Activated naive CD8-positive, alpha-beta T cell (primary cell): Measurements from ENCODE around the gene COL25A1.

Experiments
- H3K27ac Mint-ChIP-seq: one replicate; pipeline ENCODE4 v1.8.0; 2021; ENCODE audit warnings: mixed read lengths
- H3K27me3 Mint-ChIP-seq: one replicate; pipeline ENCODE4 v1.8.0; 2021; ENCODE audit warnings: mixed read lengths
- H3K36me3 Mint-ChIP-seq: one replicate; pipeline ENCODE4 v1.8.0; 2021; ENCODE audit warnings: mixed read lengths
- H3K4me1 Mint-ChIP-seq: one replicate; pipeline ENCODE4 v1.8.0; 2021; ENCODE audit warnings: low read depth, mixed read lengths
- H3K4me3 Mint-ChIP-seq: one replicate; pipeline ENCODE4 v1.8.0; 2021; ENCODE audit warnings: mild to moderate bottlenecking, mixed read lengths
- H3K9me3 Mint-ChIP-seq: one replicate; pipeline ENCODE4 v1.8.0; 2021; ENCODE audit warnings: low read depth, mixed read lengths

COL25A1 gene

DNA sequence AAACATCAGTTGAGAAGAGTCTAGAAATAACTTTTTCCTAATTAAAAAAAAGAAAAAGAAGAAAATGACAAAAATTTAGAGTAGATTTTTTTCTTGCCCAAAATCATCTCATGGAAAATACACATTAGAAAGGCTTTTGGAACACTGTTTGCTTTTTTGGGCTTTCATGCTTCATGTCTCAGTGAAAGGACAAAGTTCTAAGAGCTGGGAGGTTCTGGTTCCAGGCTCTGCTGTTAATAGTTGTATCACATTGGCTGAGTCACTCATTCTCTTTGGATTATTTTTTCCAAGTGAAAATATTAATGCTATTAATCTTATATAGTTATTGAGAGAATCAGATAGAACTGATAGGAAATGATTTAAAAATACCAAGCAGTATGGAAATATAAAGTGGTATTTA lies 506.7 kb downstream of the COL25A1 start:
- Mint-ChIP-seq H3K9me3 (no peaks in the 10 kb centered on the region), H3K4me3 (no peak overlapping the region), H3K27me3 (no peaks in the 10 kb centered on the region), H3K4me1 (no peaks in the 10 kb centered on the region), H3K27ac (no peak overlapping the region), H3K36me3 (no peaks in the 10 kb centered on the region)

- H3K36me3 Mint-ChIP-seq, result no peaks in the 10 kb centered on the region
- no peaks in the 10 kb centered on the region for H3K9me3 Mint-ChIP-seq
- no peaks in the 10 kb centered on the region for H3K4me1 Mint-ChIP-seq
- no peak overlapping the region for H3K27ac Mint-ChIP-seq
- no peaks in the 10 kb centered on the region for H3K27me3 Mint-ChIP-seq
- no peak overlapping the region for H3K4me3 Mint-ChIP-seq
Measured at GRCh38 chr4:108794136-108794535, 508.3 kb downstream of the COL25A1 start.

- Mint-ChIP-seq H3K4me3 (no peak overlapping the region), H3K27ac (no peak overlapping the region), H3K36me3 (no peaks in the 10 kb centered on the region), H3K4me1 (no peaks in the 10 kb centered on the region), H3K9me3 (no peaks in the 10 kb centered on the region), H3K27me3 (no peaks in the 10 kb centered on the region)
Measured at GRCh38 chr4:108793415-108793814, 509.0 kb downstream of the COL25A1 start.

- no peaks in the 10 kb centered on the region for H3K36me3 Mint-ChIP-seq
- H3K27ac Mint-ChIP-seq, result no peak overlapping the region
- H3K9me3 Mint-ChIP-seq, result no peaks in the 10 kb centered on the region
- H3K4me3 Mint-ChIP-seq, result no peak overlapping the region
- no peaks in the 10 kb centered on the region for H3K27me3 Mint-ChIP-seq
- no peaks in the 10 kb centered on the region for H3K4me1 Mint-ChIP-seq
Measured at GRCh38 chr4:108788731-108789130, 513.7 kb downstream of the COL25A1 start.

DNA sequence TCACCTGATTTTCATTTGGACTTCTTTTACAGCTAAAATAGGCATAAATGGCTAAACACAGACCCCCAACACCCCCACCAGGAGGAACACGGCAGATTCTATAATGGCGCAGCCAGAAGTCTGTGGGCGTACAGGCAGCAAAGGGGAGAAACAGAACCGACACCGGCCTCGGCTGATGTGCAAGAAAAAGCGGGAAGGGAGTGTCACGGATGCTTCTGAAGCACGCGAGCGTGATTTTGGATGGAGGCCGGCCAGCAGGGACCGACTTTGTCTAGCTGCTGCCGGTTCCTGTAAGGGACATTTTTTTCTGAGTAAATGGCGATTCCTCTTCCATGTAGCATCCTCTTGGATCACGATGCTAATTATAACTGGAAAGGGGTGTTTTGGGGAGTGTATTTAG lies 514.7 kb downstream of the COL25A1 start:
- Mint-ChIP-seq H3K36me3 (no peaks in the 10 kb centered on the region), H3K27ac (no peak overlapping the region), H3K27me3 (no peaks in the 10 kb centered on the region), H3K4me1 (no peaks in the 10 kb centered on the region), H3K4me3 (no peak overlapping the region), H3K9me3 (no peaks in the 10 kb centered on the region)

- H3K27me3 Mint-ChIP-seq, result peaks cover 1% of the 10 kb centered on the region
Measured at GRCh38 chr4:108787106-108787505, 515.4 kb downstream of the COL25A1 start.

DNA sequence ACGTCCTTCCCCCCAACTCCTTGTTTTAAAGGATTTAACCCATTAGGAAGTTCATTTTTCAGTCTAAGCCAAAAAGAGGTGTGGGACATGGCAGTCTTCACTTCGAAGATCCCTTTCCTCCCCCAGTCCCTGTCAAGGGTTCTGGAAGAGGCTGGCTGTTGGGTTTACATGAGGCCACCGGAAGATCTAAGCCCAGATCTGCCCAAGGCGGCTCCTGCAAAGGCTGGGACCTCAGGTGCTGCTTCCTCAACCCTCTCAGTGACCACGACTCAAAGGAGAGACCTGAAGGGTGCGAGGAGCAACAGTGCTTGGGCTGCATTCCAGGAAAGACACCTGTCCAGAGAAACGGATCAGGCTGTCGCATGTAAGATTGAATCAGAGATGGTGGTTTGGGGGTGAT lies 516.1 kb downstream of the COL25A1 start:
- H3K4me3 Mint-ChIP-seq, result no peak overlapping the region
- H3K27me3 Mint-ChIP-seq, result peaks cover 1% of the 10 kb centered on the region
- no peaks in the 10 kb centered on the region for H3K36me3 Mint-ChIP-seq
- no peaks in the 10 kb centered on the region for H3K4me1 Mint-ChIP-seq
- no peak overlapping the region for H3K27ac Mint-ChIP-seq
- no peaks in the 10 kb centered on the region for H3K9me3 Mint-ChIP-seq

More at GRCh38 chr4:108787106-108787505, 515.4 kb downstream of the COL25A1 start:
- H3K4me1 Mint-ChIP-seq, result no peaks in the 10 kb centered on the region
- H3K27ac Mint-ChIP-seq, result no peak overlapping the region
- H3K36me3 Mint-ChIP-seq, result no peaks in the 10 kb centered on the region
- no peaks in the 10 kb centered on the region for H3K9me3 Mint-ChIP-seq
- no peak overlapping the region for H3K4me3 Mint-ChIP-seq

GRCh38 chr4:108783665-108784463 lies 518.6 kb downstream of the COL25A1 start:
- Mint-ChIP-seq H3K27ac (no peak overlapping the region), H3K4me1 (no peaks in the 10 kb centered on the region), H3K4me3 (no peak overlapping the region), H3K27me3 (peaks cover 3% of the 10 kb centered on the region), H3K9me3 (no peaks in the 10 kb centered on the region), H3K36me3 (no peaks in the 10 kb centered on the region)

- Mint-ChIP-seq H3K36me3 (no peaks in the 10 kb centered on the region), H3K27me3 (peaks cover 12% of the 10 kb centered on the region), H3K4me1 (no peaks in the 10 kb centered on the region), H3K27ac (no peak overlapping the region), H3K9me3 (no peaks in the 10 kb centered on the region), H3K4me3 (no peak overlapping the region)
Measured at GRCh38 chr4:108779958-108780357, 522.5 kb downstream of the COL25A1 start.

- Mint-ChIP-seq H3K9me3 (no peaks in the 10 kb centered on the region), H3K27ac (no peak overlapping the region), H3K36me3 (no peaks in the 10 kb centered on the region), H3K27me3 (peaks cover 12% of the 10 kb centered on the region), H3K4me3 (no peak overlapping the region), H3K4me1 (no peaks in the 10 kb centered on the region)
Measured at GRCh38 chr4:108777388-108777787, 525.1 kb downstream of the COL25A1 start.

- H3K4me3 Mint-ChIP-seq, result no peak overlapping the region
- peaks cover 10% of the 10 kb centered on the region for H3K27me3 Mint-ChIP-seq
- H3K4me1 Mint-ChIP-seq, result no peaks in the 10 kb centered on the region
- H3K36me3 Mint-ChIP-seq, result no peaks in the 10 kb centered on the region
- no peak overlapping the region for H3K27ac Mint-ChIP-seq
- H3K9me3 Mint-ChIP-seq, result no peaks in the 10 kb centered on the region
Measured at GRCh38 chr4:108775921-108776320, 526.5 kb downstream of the COL25A1 start.

DNA sequence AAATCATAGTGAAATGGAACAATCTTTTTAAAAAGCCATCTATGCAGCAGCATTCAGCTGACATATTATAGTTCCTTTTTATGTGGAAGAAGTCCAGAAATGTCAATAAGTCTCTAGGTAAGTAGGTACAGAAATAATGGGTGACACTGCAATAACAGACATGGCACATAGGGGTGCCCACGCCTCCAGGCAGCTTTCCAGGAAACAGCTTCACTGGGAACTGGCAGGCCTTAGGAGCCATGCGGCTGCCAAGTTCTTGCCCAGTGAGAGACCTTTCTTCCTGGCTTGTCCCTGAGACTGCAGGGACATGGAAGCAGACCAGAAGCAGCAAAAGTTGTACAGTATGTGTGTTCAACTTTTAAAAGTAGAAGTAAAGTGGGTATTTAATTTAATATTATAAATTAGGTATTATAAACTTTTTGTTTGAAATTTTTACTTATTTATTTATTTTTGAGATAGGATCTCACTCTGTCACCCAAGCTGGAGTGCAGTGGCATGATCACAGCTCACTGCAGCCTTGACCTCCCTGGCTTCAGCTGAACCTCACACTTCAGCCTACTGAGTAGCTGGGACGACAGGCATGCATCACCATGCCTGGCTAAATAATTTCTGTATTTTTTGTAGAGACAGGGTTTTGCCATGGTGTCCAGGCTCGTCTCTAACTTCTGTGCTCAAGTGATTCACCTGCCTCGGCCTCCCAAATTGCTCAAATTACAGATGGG lies 527.5 kb downstream of the COL25A1 start:
- Mint-ChIP-seq H3K4me3 (no peak overlapping the region), H3K9me3 (no peaks in the 10 kb centered on the region), H3K27ac (no peak overlapping the region), H3K36me3 (no peaks in the 10 kb centered on the region), H3K4me1 (no peaks in the 10 kb centered on the region), H3K27me3 (peaks cover 9% of the 10 kb centered on the region)

DNA sequence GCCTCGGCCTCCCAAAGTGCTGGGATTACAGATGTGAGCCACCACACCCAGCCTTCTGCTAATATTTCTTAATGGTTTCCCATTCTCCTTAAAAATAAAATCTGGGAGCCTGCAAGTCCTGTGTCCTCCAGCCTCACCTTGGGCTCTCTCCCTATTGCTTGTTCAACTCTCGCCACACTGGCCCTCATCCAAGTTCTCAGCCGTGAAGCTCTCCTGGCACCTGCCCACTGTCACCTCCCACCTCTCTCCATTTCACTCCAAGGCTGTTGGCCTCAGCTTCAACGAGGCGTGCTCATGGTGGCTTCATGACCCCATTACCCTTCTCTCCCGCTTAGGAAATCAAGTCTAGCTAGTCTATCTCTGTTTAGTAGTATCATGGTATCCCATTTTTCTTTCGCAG lies 530.1 kb downstream of the COL25A1 start:
- Mint-ChIP-seq H3K9me3 (no peaks in the 10 kb centered on the region), H3K27ac (no peak overlapping the region), H3K4me1 (no peaks in the 10 kb centered on the region), H3K36me3 (no peaks in the 10 kb centered on the region), H3K4me3 (no peak overlapping the region), H3K27me3 (peaks cover 8% of the 10 kb centered on the region)

GRCh38 chr4:108766058-108766457 lies 536.4 kb downstream of the COL25A1 start:
- Mint-ChIP-seq H3K4me1 (peaks cover 10% of the 10 kb centered on the region), H3K9me3 (no peaks in the 10 kb centered on the region), H3K27me3 (peaks cover 24% of the 10 kb centered on the region), H3K27ac (no peak overlapping the region), H3K36me3 (no peaks in the 10 kb centered on the region), H3K4me3 (no peak overlapping the region)

- no peaks in the 10 kb centered on the region for H3K9me3 Mint-ChIP-seq
- peaks cover 10% of the 10 kb centered on the region for H3K4me1 Mint-ChIP-seq
- H3K27ac Mint-ChIP-seq, result no peak overlapping the region
- H3K4me3 Mint-ChIP-seq, result no peak overlapping the region
- peaks cover 33% of the 10 kb centered on the region for H3K27me3 Mint-ChIP-seq
- H3K36me3 Mint-ChIP-seq, result no peaks in the 10 kb centered on the region
Measured at GRCh38 chr4:108763986-108764385, 538.5 kb downstream of the COL25A1 start.
